Measurements from ENCODE around the gene TMCC1. TPM values are rescaled to one million over a fixed set of nuclear protein-coding genes. Genes with fewer than 3 reads are reported as not detected.

Gene TMCC1
- total RNA-seq, 1 experiment from 2014 or later, result 6.2 TPM

GRCh38 chr3:129793942-129794310, 99.6 kb downstream of the TMCC1 start:
- peak overlapping the region; percentile 87 for H3K9ac ChIP-seq (ENCODE audit: low read length)
- peaks cover 10% of the 10 kb centered on the region for H3F3A ChIP-seq (ENCODE audit: low read length, unreplicated experiment)
- H3K4me3 ChIP-seq (ENCODE audit: low read length), result peak overlapping the region; percentile 90
- ChIA-PET CTCF (no interaction called here), POLR2A (ENCODE audit: unreplicated experiment) (no interaction called here)
- H3K79me2 ChIP-seq (ENCODE audit: low read length), result peaks cover 52% of the 10 kb centered on the region
- DNase-seq (no peak), ATAC-seq (no peak)
- H2AFZ ChIP-seq (ENCODE audit: low read length), result no peak overlapping the region; the same call in 1 of the 2 replicates
- H3K27ac ChIP-seq (ENCODE audit: low read length), result peak overlapping the region; percentile 99
- no peaks in the 10 kb centered on the region for H3K27me3 ChIP-seq (ENCODE audit: low read length)
- H3K9me2 ChIP-seq (replicated peaks; ENCODE audit: low read length), result no peaks in the 10 kb centered on the region
- no peaks in the 10 kb centered on the region for H3K36me3 ChIP-seq (ENCODE audit: low read depth, low read length)
- no peaks in the 10 kb centered on the region for H3K9me3 ChIP-seq (ENCODE audit: low read length)
- intact Hi-C loops (cut with micrococcal nuclease), result loop anchor here (2.0 kb wide), 3 partner anchors 31 to 143 kb away; no protein-coding TSS in a partner anchor
- BruUV-seq (replicated peaks), result TSS peak; percentile 82
- TF ChIP-seq EZH2 (IDR thresholded peaks at IDR 0.05; ENCODE audit: low read length, unreplicated experiment) (no peak), CTCF (conservative IDR thresholded peaks at IDR 0.05; ENCODE audit: low read depth, low read length) (no peak), EZH2phosphoT487 (IDR thresholded peaks at IDR 0.05; ENCODE audit: borderline replicate concordance, low read length) (no peak)
- H3K4me1 ChIP-seq (ENCODE audit: insufficient read depth, low read length), result peaks cover 36% of the 10 kb centered on the region
- peak overlapping the region; percentile 88 for H3K4me2 ChIP-seq (ENCODE audit: low read length)
- H4K20me1 ChIP-seq (ENCODE audit: low read length), result no peaks in the 10 kb centered on the region

GRCh38 chr3:129793319-129793718, 100.2 kb downstream of the TMCC1 start:
- peaks cover 36% of the 10 kb centered on the region for H3K4me1 ChIP-seq (ENCODE audit: insufficient read depth, low read length)
- H3K79me2 ChIP-seq (ENCODE audit: low read length), result peaks cover 58% of the 10 kb centered on the region
- BruUV-seq (replicated peaks), result no TSS peak
- no peak for ATAC-seq
- ChIA-PET CTCF (no interaction called here), POLR2A (ENCODE audit: unreplicated experiment) (no interaction called here)
- peak overlapping the region; percentile 88 for H3K4me2 ChIP-seq (ENCODE audit: low read length)
- H4K20me1 ChIP-seq (ENCODE audit: low read length), result no peaks in the 10 kb centered on the region
- H3K9me2 ChIP-seq (replicated peaks; ENCODE audit: low read length), result no peaks in the 10 kb centered on the region
- H2AFZ ChIP-seq (ENCODE audit: low read length), result no peak overlapping the region
- intact Hi-C loops (cut with micrococcal nuclease), result no loop called here
- peak overlapping the region; percentile 90 for H3K4me3 ChIP-seq (ENCODE audit: low read length)
- peak overlapping the region; percentile 99 for H3K27ac ChIP-seq (ENCODE audit: low read length)
- peak overlapping the region; percentile 87 for H3K9ac ChIP-seq (ENCODE audit: low read length)
- no peaks in the 10 kb centered on the region for H3K9me3 ChIP-seq (ENCODE audit: low read length)
- peak; percentile 48 for DNase-seq
- H3F3A ChIP-seq (ENCODE audit: low read length, unreplicated experiment), result peaks cover 10% of the 10 kb centered on the region
- TF ChIP-seq CTCF (conservative IDR thresholded peaks at IDR 0.05; ENCODE audit: low read depth, low read length), result no peak
- TF ChIP-seq EZH2phosphoT487 (IDR thresholded peaks at IDR 0.05; ENCODE audit: borderline replicate concordance, low read length), result no peak
- no peak for TF ChIP-seq EZH2 (IDR thresholded peaks at IDR 0.05; ENCODE audit: low read length, unreplicated experiment)
- no peaks in the 10 kb centered on the region for H3K27me3 ChIP-seq (ENCODE audit: low read length)
- no peaks in the 10 kb centered on the region for H3K36me3 ChIP-seq (ENCODE audit: low read depth, low read length)

GRCh38 chr3:129783470-129783869, 110.0 kb downstream of the TMCC1 start:
- Histone ChIP-seq H3K4me2 (ENCODE audit: low read length) (no peak overlapping the region), H3K27me3 (ENCODE audit: low read length) (no peaks in the 10 kb centered on the region), H3K9me3 (ENCODE audit: low read length) (no peaks in the 10 kb centered on the region), H3K4me1 (ENCODE audit: insufficient read depth, low read length) (no peaks in the 10 kb centered on the region), H3K27ac (ENCODE audit: low read length) (no peak overlapping the region), H3K4me3 (ENCODE audit: low read length) (no peak overlapping the region), H3K36me3 (ENCODE audit: low read depth, low read length) (no peaks in the 10 kb centered on the region), H2AFZ (ENCODE audit: low read length) (no peak overlapping the region), H4K20me1 (ENCODE audit: low read length) (no peaks in the 10 kb centered on the region), H3K79me2 (ENCODE audit: low read length) (peaks cover 94% of the 10 kb centered on the region), H3K9ac (ENCODE audit: low read length) (no peak overlapping the region), H3K9me2 (replicated peaks; ENCODE audit: low read length) (no peaks in the 10 kb centered on the region), H3F3A (ENCODE audit: low read length, unreplicated experiment) (no peaks in the 10 kb centered on the region)
- ATAC-seq (0 out of 2 replicates have a peak, but pooled peaks have one; percentile 31), DNase-seq (peak; percentile 36)
- ChIA-PET POLR2A (ENCODE audit: unreplicated experiment) (no interaction called here), CTCF (no interaction called here)
- no TSS peak for BruUV-seq (replicated peaks)
- intact Hi-C loops (cut with micrococcal nuclease), result no loop called here
- TF ChIP-seq CTCF (conservative IDR thresholded peaks at IDR 0.05; ENCODE audit: low read depth, low read length) (no peak), EZH2 (IDR thresholded peaks at IDR 0.05; ENCODE audit: low read length, unreplicated experiment) (no peak), EZH2phosphoT487 (IDR thresholded peaks at IDR 0.05; ENCODE audit: borderline replicate concordance, low read length) (no peak)
